Measurements from ENCODE around the gene ZNHIT2.
A peak's percentile ranks its signal among the peaks of the same experiment; 100 is the strongest.

Gene ZNHIT2

GRCh38 chr11:65102142-65103095 is 15.1 kb downstream of the ZNHIT2 start:
- DNase-seq, result no peak

- no peak for DNase-seq
Observed at GRCh38 chr11:65100674-65101350, 16.7 kb downstream of the ZNHIT2 start.

DNA sequence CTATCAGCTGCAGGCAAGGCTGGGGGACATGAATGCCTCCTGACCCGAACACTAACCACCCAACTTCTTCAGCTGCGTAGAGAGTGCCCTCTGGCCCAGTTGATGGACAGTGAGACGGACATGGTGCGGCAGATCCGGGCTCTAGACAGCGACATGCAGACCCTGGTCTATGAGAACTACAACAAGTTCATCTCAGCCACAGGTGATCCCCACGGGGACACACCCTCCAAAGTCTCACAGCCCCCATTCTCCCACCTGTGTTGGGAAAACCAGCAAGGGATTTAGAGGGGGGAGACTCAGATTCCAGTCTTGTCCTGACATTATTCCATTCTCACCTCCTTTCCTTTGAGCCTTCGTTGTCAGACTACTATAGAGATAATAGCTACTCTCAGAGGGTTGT is 20.6 kb downstream of the ZNHIT2 start:
- DNase-seq, result no peak

GRCh38 chr11:65095974-65096806 is 21.3 kb downstream of the ZNHIT2 start, which contains the start of gene VPS51:
Gene VPS51 (plus strand): TSS chr11:65096214. CDS start chr11:65096251, 37 bp downstream.
- DNase-seq, result peak; percentile 89

DNA sequence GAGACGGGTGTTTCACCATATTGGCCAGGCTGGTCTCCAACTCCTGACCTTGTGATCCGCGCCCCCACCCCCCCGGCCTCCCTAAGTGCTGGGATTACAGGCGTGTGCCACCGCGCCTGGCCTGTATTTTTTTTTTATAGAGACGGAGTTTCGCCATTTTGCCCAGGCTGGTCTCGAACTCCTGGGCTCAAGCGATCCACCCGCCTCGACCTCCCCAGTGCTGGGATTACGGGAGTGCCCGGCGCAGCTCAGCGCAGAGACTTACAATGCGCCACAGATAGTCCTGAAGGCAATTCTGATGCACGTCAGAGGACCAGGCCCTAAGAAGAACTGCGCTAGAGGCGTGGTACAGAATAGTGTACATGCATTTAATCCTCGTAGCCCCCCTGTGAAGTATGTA is 22.1 kb downstream of the ZNHIT2 start:
- DNase-seq, result no peak

GRCh38 chr11:65090628-65091027 is 26.9 kb downstream of the ZNHIT2 start:
- DNase-seq, result no peak

DNA sequence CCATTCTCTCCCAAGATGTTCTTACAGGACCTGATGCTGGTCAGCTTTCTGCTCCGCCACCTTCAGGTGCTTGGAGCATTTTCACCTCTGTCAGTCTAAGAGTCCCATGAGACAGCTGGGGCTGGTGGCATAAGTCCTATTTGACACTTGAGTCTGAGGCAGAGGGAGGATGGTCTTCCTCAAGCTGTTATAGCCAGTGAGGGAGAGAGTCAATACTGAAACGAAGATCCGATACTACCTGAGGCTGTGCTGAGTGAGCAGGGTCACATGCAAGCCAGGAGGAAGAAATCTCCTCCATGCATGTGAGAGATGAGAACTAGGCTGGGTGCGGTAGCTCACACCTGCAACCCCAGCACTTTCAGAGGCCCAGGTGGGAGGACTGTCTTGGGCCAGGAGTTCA is 27.9 kb downstream of the ZNHIT2 start:
- no peak for DNase-seq

GRCh38 chr11:65087827-65088226 is 29.7 kb downstream of the ZNHIT2 start:
- DNase-seq, result no peak

DNA sequence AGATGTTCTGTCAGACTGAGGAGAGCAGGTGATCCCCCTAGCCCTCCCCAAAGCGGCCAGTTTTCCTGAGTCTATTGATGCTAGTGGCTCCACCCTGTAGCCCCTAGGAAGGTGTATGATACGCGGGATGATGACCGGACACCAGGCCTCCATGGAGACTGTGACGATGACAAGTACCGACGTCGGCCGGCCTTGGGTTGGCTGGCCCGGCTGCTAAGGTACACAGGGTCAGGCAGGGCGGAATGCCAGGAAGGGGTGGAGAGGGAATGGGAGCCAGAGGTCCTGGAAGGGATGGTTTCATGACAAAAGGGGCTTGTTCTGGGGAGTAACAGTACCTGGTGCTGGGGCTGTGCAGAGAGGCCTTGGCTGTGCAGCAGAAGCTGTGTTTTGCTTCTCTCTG is 30.3 kb downstream of the ZNHIT2 start:
- no peak for DNase-seq

DNA sequence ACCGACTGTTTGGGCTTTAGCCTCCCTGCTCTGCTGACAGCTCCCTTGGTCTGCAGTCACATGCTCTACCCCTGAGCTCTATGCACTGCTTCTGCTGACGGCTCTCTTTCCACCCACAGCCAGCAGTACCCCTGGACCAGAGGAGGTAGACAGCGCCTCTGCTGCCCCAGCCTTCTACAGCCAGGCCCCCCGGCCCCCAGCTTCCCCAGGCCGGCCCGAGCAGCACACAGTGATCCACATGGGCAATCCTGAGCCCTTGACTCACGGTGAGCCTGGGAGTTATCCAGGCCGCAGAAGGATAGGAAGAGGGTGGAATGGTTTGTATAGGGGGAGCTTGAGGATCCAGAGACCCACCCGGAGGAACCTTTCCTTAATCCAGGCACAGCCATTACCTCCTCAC is 30.7 kb downstream of the ZNHIT2 start:
- no peak for DNase-seq

DNA sequence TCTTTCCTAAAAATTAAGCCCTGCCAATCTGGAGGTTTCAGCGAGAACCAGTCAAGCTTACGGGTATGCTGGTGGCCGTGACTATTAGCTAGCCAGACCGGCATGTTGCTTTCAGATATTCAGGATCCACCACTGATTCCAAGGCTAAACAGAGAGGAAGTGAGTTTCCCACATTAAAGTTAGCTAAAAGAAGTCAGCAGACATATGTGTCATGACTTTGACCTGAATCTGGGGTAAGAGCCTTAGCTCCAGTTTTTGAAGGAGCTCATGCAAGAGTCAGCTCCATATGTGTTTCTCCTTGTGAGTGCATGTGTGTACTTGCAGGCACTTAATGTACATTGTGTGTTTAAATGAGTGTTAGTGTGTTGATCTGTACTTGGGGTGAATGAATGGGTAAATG is 32.1 kb downstream of the ZNHIT2 start:
- no peak for DNase-seq

DNA sequence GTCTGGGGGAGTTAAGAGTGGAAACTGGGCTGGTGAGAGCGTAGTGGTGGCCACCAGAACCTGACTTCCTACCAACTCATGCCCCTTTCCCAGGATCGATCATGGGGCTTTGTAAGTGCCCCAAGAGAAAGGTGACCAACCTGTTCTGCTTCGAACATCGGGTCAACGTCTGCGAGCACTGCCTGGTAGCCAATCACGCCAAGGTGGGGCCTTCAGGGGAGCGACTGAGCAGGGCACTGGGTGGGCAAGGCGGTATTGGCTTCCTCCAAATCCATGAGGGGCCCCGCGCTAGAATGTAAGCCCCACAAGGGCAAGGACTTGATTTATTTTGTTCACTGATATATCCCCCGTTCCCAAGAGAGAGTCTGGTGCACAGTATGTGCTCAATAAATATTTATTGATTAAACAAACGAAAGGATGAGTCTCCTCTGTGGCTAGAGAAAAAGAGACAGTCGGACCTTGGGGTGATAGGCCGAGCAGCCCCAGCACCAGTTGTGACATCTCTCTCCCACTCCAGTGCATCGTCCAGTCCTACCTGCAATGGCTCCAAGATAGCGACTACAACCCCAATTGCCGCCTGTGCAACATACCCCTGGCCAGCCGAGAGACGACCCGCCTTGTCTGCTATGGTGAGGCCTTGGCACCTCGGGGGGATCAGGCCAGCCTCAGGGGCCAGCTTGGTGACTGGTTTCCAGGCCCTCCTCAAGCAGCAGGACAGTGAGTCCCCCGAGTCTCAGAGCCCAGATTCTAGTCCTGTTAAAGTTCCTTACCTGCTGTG is 32.7 kb downstream of the ZNHIT2 start:
- no peak for DNase-seq

- DNase-seq, result peak; percentile 96
Observed at GRCh38 chr11:65083834-65084597, 33.5 kb downstream of the ZNHIT2 start, which contains the start of the genes CDCA5 and ZFPL1. Gene CDCA5 (minus strand): TSS chr11:65084040. CDS start chr11:65083978, 62 bp downstream. Gene ZFPL1 (plus strand): TSS chr11:65084222. CDS start chr11:65084699, 477 bp downstream.

GRCh38 chr11:65083134-65083833 is 34.2 kb downstream of the ZNHIT2 start:
- DNase-seq, result no peak

DNA sequence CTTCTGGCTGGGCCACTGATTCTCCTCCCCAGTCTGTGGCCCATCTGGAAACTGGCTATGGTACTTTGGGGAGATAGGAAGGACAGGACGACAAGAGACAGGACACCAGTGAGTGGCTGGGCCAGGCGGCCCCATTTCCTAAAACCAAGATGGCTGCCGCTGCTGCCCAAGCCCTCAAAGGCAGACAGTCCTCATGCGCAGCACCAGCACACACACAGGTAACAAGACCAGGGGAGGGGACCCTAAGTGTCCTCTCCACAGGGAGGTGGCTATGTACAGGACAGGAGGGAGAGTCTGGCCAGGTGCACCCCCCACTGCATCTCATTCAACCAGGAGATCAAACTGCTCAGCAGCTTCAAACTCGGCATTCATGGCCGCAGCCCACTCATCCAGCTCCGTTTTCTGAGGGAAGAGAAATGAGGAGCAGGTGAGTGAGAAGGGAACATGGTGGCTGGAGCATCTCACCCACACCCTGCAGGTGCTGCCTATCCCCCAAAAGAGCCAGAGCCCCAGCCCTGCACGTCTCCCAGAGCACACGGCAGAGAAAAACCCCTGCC is 38.6 kb downstream of the ZNHIT2 start:
- DNase-seq, result no peak

DNA sequence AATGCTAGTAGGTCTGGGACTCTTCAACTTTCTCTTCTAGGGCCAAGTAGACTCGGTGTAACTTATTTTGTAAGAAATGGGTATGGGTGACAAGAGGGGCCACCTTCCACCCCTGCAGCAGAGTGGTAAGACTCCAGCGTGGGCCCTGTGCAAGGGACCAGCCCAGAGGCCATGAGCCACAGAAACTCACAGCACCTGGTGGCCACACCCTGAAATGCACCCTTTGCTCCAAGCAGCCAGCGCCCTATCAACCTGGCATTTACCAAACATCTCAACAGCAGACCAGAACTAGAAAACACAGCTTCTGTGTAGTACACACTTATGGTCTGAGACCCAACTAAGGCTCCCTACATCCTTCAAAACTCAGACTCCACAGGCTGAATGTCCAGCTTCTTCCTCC is 39.4 kb downstream of the ZNHIT2 start:
- DNase-seq, result peak; percentile 72

DNA sequence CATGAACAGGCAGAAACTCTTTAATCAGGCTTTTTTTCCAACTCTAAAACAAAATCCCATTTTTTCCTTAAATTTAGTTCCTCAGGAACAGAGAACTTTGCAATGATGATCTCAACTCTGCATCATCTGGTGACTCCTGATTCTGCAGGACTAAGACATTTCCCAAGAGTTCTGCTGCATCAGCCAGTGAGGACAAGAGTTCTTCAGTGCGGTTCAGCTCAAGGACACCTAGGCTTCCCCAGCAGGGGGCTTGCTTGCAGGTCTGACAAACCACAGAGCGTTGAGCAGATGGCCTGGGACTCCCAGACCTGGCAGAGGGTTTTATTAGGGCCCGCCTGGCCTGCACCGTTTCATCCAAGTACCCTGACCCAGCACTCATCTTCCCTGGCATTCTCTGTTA is 40.0 kb downstream of the ZNHIT2 start:
- DNase-seq, result no peak

- DNase-seq, result no peak
Observed at GRCh38 chr11:65072631-65072966, 44.9 kb downstream of the ZNHIT2 start.

- no peak for DNase-seq
Observed at GRCh38 chr11:65071907-65072630, 45.4 kb downstream of the ZNHIT2 start.

DNA sequence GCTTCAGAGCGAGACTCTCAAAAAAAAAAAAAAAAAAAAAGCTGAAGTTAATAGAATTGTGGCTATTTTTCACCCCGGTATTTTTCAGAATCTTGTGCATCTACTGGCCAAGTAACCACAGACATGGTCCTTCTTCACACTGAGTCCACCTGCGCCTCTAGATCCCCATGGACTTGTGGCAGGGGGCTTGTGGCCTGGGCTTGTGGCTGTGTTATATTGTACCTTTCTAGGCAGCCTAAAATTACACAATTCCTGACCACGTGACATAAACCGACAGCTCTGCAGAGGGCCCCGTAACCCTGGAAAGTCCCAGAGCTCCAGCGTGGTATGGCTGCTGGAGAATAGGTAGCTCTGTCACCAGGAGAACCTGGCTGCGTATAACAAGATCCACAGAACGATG is 48.3 kb downstream of the ZNHIT2 start:
- no peak for DNase-seq

All from stimulated activated CD4-positive, alpha-beta T cell treated with anti-CD3 and anti-CD28 coated beads, Interleukin-4, amount 100 ng/mL, for 24 hours (primary cell).